Prostate gland (tissue), 2 donors: ENCODE results near the gene ADGRG6.

ENCODE experiments used
- CTCF ChIP-seq, 4 experiments: fragments of 200-600 bp in 2 of 4; fragments of 450-650 bp in 2 of 4; sonication (generic) in 2 of 4; IDR thresholded peaks; 1 replicate in 3 of 4; 2 replicates in 1 of 4; pipeline ENCODE4 v1.5.1; 2016 to 2019; ENCODE audit warnings: antibody characterized with exemption in 4 of 4, mild to moderate bottlenecking in 2 of 4, moderate library complexity in 2 of 4
- POLR2A ChIP-seq: fragments of 450-650 bp; IDR thresholded peaks from one replicate; pipeline ENCODE4 v1.6.1; 2016; ENCODE audit warnings: antibody characterized with exemption, mild to moderate bottlenecking

- no peak for TF ChIP-seq CTCF (IDR thresholded peaks at IDR 0.05)
- TF ChIP-seq POLR2A: no peak
Measured at GRCh38 chr6:142303176-142303533, 1.3 kb downstream of the ADGRG6 start.
